ENCODE data around the gene NMS. TPM values are rescaled to one million over a fixed set of nuclear protein-coding genes. Genes with fewer than 3 reads are reported as not detected.

The NMS gene
- total RNA-seq, 1 donor from 2014 or later: not detected

DNA sequence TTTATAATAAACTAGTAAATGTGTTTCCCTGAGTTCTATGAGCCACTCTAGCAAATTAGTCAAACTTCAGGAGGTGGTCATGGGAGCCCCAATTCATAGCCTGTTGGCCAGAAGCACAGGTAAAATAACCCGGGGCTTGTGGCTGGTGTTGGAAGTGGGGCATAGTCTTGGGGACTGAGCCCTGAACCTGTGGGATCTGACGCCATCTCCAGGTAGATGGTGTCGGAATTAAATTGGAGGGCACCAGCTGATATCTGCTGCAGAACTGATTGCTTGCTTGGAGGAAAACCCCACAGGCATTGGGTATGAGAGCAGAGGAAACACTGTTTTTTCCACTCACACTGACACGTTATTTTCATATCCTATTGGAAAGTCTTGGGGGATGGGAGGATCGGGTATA is 14.1 kb downstream of the NMS start:
- TF ChIP-seq, protein P1, sequence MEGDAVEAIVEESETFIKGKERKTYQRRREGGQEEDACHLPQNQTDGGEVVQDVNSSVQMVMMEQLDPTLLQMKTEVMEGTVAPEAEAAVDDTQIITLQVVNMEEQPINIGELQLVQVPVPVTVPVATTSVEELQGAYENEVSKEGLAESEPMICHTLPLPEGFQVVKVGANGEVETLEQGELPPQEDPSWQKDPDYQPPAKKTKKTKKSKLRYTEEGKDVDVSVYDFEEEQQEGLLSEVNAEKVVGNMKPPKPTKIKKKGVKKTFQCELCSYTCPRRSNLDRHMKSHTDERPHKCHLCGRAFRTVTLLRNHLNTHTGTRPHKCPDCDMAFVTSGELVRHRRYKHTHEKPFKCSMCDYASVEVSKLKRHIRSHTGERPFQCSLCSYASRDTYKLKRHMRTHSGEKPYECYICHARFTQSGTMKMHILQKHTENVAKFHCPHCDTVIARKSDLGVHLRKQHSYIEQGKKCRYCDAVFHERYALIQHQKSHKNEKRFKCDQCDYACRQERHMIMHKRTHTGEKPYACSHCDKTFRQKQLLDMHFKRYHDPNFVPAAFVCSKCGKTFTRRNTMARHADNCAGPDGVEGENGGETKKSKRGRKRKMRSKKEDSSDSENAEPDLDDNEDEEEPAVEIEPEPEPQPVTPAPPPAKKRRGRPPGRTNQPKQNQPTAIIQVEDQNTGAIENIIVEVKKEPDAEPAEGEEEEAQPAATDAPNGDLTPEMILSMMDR (IDR thresholded peaks at IDR 0.05): no peak
- Histone ChIP-seq H3K36me3 (no peaks in the 10 kb centered on the region), H3K4me1 (no peaks in the 10 kb centered on the region), H3K27ac (no peak overlapping the region), H3K9me3 (no peaks in the 10 kb centered on the region), H3K27me3 (no peaks in the 10 kb centered on the region), H3K4me3 (no peak overlapping the region)
- no peak for DNase-seq (ENCODE audit: low spot score in 2 of 2)
- intact Hi-C loops (cut with DNase I): no loop called here

DNA sequence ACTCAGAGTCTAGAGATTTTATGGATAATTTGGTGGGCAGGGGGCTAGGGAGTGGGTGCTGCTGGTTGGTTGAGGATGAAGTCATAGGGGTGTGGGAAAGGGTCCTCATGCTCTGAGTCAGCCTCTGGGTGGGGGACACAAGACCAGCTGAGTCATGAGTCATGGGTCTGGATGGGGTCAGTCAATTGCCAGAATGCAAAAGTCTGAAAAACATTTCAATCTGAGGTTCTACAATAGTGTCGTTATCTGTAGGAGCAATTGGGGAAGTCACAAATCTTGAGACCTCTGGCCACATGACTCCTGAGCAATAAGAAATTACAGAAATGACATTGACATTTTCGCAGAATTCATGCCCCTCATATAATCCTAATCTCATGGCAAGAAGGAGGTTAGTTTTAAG is 15.1 kb downstream of the NMS start:
- Histone ChIP-seq H3K27ac (no peak overlapping the region), H3K9me3 (no peaks in the 10 kb centered on the region), H3K27me3 (no peaks in the 10 kb centered on the region), H3K4me1 (no peaks in the 10 kb centered on the region), H3K4me3 (no peak overlapping the region), H3K36me3 (no peaks in the 10 kb centered on the region)
- TF ChIP-seq, protein P1 (IDR thresholded peaks at IDR 0.05): no peak
- intact Hi-C loops (cut with DNase I): no loop called here
- no peak for DNase-seq (ENCODE audit: low spot score in 2 of 2)

DNA sequence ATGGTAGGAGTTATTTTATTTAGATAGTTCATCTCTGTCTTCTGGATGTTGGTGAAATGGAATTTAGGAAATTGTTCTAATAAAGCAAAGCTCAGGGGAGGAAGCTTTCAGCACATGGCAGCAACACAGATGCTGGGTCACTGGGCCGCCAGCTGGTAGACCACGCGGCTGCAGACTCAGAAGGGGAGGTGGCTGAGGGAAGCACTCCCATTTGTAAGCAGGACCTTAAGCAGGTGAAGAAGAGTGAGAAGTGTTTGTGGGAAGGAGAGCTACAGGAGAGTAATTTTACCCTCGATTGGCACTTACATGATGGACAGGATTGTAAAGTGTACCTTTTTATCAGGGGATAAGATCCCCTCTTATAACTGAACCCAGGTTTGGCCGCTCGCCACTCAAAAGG is 24.4 kb downstream of the NMS start:
- Histone ChIP-seq H3K27ac (no peak overlapping the region), H3K9me3 (no peaks in the 10 kb centered on the region), H3K27me3 (no peaks in the 10 kb centered on the region), H3K36me3 (no peaks in the 10 kb centered on the region), H3K4me3 (no peak overlapping the region), H3K4me1 (no peaks in the 10 kb centered on the region)
- DNase-seq (ENCODE audit: low spot score in 2 of 2): no peak
- intact Hi-C loops (cut with DNase I): no loop called here
- TF ChIP-seq, protein P1 (IDR thresholded peaks at IDR 0.05): no peak

DNA sequence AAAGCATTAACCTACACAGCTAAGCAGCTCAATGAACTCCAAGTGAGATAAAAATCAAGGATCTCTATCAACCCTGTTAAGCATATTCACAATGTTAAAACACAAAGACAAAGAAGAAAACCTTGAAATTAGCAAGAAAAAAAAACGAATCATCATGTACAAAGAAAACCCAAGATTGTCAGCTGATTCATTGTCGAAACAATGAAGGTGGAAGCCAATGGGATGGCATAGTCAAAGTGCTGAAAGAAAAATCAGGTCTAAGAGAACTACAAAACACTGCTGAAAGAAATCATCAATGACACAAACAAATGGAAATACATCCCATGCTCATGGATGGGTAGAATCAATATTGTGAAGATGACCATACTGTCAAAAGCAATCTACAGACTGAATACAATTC is 32.5 kb downstream of the NMS start:
- no peak for DNase-seq (ENCODE audit: low spot score in 2 of 2)
- Histone ChIP-seq H3K4me3 (no peak overlapping the region), H3K36me3 (no peaks in the 10 kb centered on the region), H3K27me3 (no peaks in the 10 kb centered on the region), H3K27ac (no peak overlapping the region), H3K9me3 (peaks cover 0 to 12% of the 10 kb centered on the region in 2 donors), H3K4me1 (no peaks in the 10 kb centered on the region)
- intact Hi-C loops (cut with DNase I): no loop called here
- TF ChIP-seq, protein P1 (IDR thresholded peaks at IDR 0.05): no peak

DNA sequence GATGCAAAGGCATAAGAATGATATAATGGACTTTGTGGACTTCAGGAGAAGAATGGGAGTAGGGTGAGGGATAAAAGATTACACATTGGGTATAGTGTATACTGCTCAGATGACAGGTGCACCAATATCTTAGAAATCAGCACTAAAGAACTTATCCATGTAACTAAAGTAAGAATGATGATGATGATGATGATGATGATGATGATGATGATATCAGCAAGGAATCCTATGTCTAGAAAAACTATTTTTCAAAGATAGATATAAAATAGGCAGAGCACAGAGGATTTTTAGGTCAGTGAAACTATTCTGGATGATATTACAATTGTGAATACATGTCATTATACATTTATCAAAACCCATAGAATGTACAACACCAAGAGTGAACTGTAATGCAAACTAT is 34.3 kb downstream of the NMS start:
- Histone ChIP-seq H3K4me3 (no peak overlapping the region), H3K9me3 (peaks cover 0 to 16% of the 10 kb centered on the region in 2 donors), H3K4me1 (no peaks in the 10 kb centered on the region), H3K27me3 (no peaks in the 10 kb centered on the region), H3K36me3 (no peaks in the 10 kb centered on the region), H3K27ac (no peak overlapping the region)
- intact Hi-C loops (cut with DNase I): no loop called here
- TF ChIP-seq, protein P1 (IDR thresholded peaks at IDR 0.05): no peak
- DNase-seq (ENCODE audit: low spot score in 2 of 2): no peak

DNA sequence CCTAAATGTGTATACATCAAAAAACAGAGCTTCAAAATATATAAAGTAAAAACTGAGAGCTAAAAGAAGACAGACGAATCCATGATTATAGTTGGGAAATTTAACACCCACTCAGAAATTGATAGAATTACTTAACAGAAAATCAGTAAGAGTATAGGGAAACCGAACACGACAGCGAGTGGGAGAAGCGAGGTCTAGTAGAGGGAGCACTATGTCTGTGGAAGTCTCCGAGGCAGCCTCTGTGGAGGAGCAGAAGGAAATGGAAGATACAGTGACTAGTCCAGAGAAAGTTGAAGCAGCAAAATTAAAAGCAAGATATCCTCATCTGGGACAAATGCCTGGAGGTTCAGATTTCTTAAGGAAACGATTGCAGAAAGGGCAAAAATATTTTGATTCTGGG is 38.8 kb downstream of the NMS start:
- Histone ChIP-seq H3K4me1 (no peaks in the 10 kb centered on the region), H3K36me3 (no peaks in the 10 kb centered on the region), H3K27ac (no peak overlapping the region), H3K4me3 (no peak overlapping the region), H3K27me3 (no peaks in the 10 kb centered on the region), H3K9me3 (peaks cover 0 to 8% of the 10 kb centered on the region in 2 donors)
- intact Hi-C loops (cut with DNase I): no loop called here
- TF ChIP-seq, protein P1 (IDR thresholded peaks at IDR 0.05): no peak
- no peak for DNase-seq (ENCODE audit: low spot score in 2 of 2)

Data from ascending aorta (tissue), 2 donors.